Liver (tissue), 9 donors: Measurements from ENCODE around the gene AGPAT3. TPM values are rescaled to one million over a fixed set of nuclear protein-coding genes. Genes with fewer than 3 reads are reported as not detected.

Source experiments
- DNase-seq: peaks from one replicate; pipeline ENCODE4 v3.0.0-alpha.2; 2017; ENCODE audit warnings: low spot score
- H3K27ac ChIP-seq, 2 donors: one replicate each; pipeline ENCODE4 v1.7.0; 2013; ENCODE audit warnings: inconsistent platforms in 2 of 2, low read length in 2 of 2, control low read depth in 1 of 2, low read depth in 1 of 2, mild to moderate bottlenecking in 1 of 2
- H3K27me3 ChIP-seq, 4 donors: one replicate each; pipeline versions ENCODE4 v1.6.1 to v1.7.0; 2013; ENCODE audit warnings: low read length in 3 of 4, inconsistent platforms in 1 of 4, mild to moderate bottlenecking in 1 of 4, moderate library complexity in 1 of 4; ENCODE audit not compliant: control insufficient read depth in 4 of 4, insufficient read depth in 4 of 4
- H3K36me3 ChIP-seq, 4 donors: one replicate each; pipeline versions ENCODE4 v1.6.1 to v1.7.0; 2013; ENCODE audit warnings: low read length in 3 of 4, mild to moderate bottlenecking in 3 of 4, low read depth in 1 of 4, moderate library complexity in 1 of 4; ENCODE audit not compliant: control insufficient read depth in 4 of 4, insufficient read depth in 3 of 4
- H3K4me1 ChIP-seq, 4 donors: one replicate each; pipeline versions ENCODE4 v1.6.1 to v1.7.0; 2013; ENCODE audit warnings: low read length in 3 of 4, mild to moderate bottlenecking in 3 of 4, moderate library complexity in 1 of 4; ENCODE audit not compliant: control insufficient read depth in 4 of 4, insufficient read depth in 4 of 4
- H3K4me3 ChIP-seq, 3 donors: one replicate each; pipeline versions ENCODE4 v1.6.1 to v1.7.0; 2013; ENCODE audit warnings: low read length in 3 of 3, control low read depth in 1 of 3, low read depth in 1 of 3, mild to moderate bottlenecking in 1 of 3
- H3K9ac ChIP-seq, 2 donors: one replicate each; pipeline ENCODE4 v1.7.0; 2013; ENCODE audit warnings: low read length in 2 of 2, mild to moderate bottlenecking in 2 of 2, moderate library complexity in 2 of 2, control low read depth in 1 of 2, low read depth in 1 of 2
- H3K9me3 ChIP-seq, 4 donors: one replicate each; pipeline versions ENCODE4 v1.6.1 to v1.7.0; 2013; ENCODE audit warnings: low read length in 3 of 4; ENCODE audit not compliant: control insufficient read depth in 4 of 4
- EGR1 ChIP-seq, 2 donors: IDR thresholded peaks; 2 replicates each; pipeline ENCODE4 v1.6.1; 2016 to 2018; ENCODE audit warnings: antibody characterized with exemption in 2 of 2, low read depth in 2 of 2
- HNF4A ChIP-seq, 2 donors: conservative IDR thresholded peaks; 2 replicates each; pipeline ENCODE4 v1.6.1; 2016; ENCODE audit warnings: antibody characterized with exemption in 2 of 2, mild to moderate bottlenecking in 2 of 2
- HNF4G ChIP-seq: IDR thresholded peaks from 2 replicates; pipeline ENCODE4 v1.6.1; 2016; ENCODE audit warnings: antibody characterized with exemption
- JUND ChIP-seq, 2 donors: IDR thresholded peaks; 2 replicates each; pipeline ENCODE4 v1.6.1; 2016; ENCODE audit warnings: antibody characterized with exemption in 2 of 2
- NR2F2 ChIP-seq: IDR thresholded peaks from 2 replicates; pipeline ENCODE4 v1.6.1; 2016; ENCODE audit warnings: antibody characterized with exemption
- RAD21 ChIP-seq, 2 donors: IDR thresholded peaks; 2 replicates each; pipeline ENCODE4 v1.6.1; 2016; ENCODE audit warnings: antibody characterized with exemption in 2 of 2, mild to moderate bottlenecking in 2 of 2
- RXRA ChIP-seq, 2 donors: IDR thresholded peaks; 2 replicates each; pipeline ENCODE4 v1.6.1; 2017 to 2018; ENCODE audit warnings: antibody characterized with exemption in 2 of 2, mild to moderate bottlenecking in 1 of 2
- SP1 ChIP-seq: IDR thresholded peaks from 2 replicates; pipeline ENCODE4 v1.6.1; 2018; ENCODE audit warnings: antibody characterized with exemption, mild to moderate bottlenecking
- WGBS: extraction: QIAGEN DNeasy Blood & Tissue Kit; methylation state at CpG from one replicate; pipeline ENCODE4 v1.1.7; 2013; 5-methylcytosine and 5-hydroxymethylcytosine counted together
- polyA plus RNA-seq, 2 donors: library from polyadenylated mRNA; stranded (reverse) in 1 of 2; unstranded in 1 of 2; fragments of 200-250 nt in 1 of 2; fragments of >200 nt in 1 of 2; fragmentation: Nextera tagmentation in 1 of 2; extraction: Ambion mirVana in 1 of 2; gene quantifications; one replicate each; pipeline versions ENCODE4 v1.2.1 to v1.2.3, GENCODE V29; 2013 to 2015
- total RNA-seq, 2 donors: library from RNA; depleted of rRNA; stranded (reverse); fragments of >200 nt; gene quantifications; one replicate each; pipeline ENCODE4 v1.2.3, GENCODE V29; 2014
- TF ChIP-seq, protein P1 (sequence below): IDR thresholded peaks from 2 replicates; pipeline ENCODE4 v1.6.1; 2016; ENCODE audit warnings: antibody characterized with exemption
- donor health status: healthy.
- donor health status: healthy.
- donor health status: healthy.
- donor health status: healthy.
- donor health status: healthy.

Gene AGPAT3
- total and polyA plus RNA-seq, 4 donors = 32.3 to 148 (median 59.8) TPM

DNA sequence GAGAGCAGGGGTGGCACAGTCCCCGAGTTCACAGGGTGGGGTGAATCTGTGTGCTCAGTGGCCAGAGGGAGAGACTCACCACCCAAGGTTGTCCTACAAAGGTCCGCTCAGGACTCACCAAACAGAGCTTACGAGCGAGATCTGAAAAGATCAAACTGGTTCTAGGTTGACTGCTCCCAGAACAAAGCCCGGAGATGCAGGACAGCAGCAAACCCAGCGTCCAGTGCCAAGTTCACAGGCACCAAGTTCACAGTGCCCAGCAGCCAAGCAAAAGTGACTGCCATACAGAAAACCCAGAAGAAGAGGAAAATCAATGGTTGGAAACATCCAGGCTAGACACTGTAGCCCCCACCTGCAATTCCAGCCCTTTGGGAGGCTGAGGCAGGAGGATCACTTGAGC lies 35.7 kb downstream of the AGPAT3 start:
- no peak overlapping the region for H3K4me3 ChIP-seq
- H3K4me1 ChIP-seq = peaks cover 0 to 34% (median 20%) of the 10 kb centered on the region in 4 donors
- 47% methylated on average over 6 of the region's 6 CpGs for WGBS
- no peak for DNase-seq
- H3K9ac ChIP-seq = no peak overlapping the region
- H3K27ac ChIP-seq = no peak overlapping the region
- peaks cover 0 to 2% (median 0%) of the 10 kb centered on the region in 4 donors for H3K36me3 ChIP-seq
- no peaks in the 10 kb centered on the region for H3K27me3 ChIP-seq
- H3K9me3 ChIP-seq = no peaks in the 10 kb centered on the region
- peak; percentile 20 to 25 for TF ChIP-seq RXRA (IDR thresholded peaks at IDR 0.05)
- TF ChIP-seq HNF4A (conservative IDR thresholded peaks at IDR 0.05) = peak in 1 of 2 donors; percentile 22
- TF ChIP-seq RAD21 (IDR thresholded peaks at IDR 0.05) = no peak

GRCh38 chr21:43902441-43902840 lies 37.4 kb downstream of the AGPAT3 start:
- H3K36me3 ChIP-seq = peaks cover 0 to 3% (median 0%) of the 10 kb centered on the region in 4 donors
- no peaks in the 10 kb centered on the region for H3K27me3 ChIP-seq
- H3K9ac ChIP-seq = no peak overlapping the region
- H3K4me3 ChIP-seq = no peak overlapping the region
- WGBS = 57% methylated on average over 6 of the region's 6 CpGs
- TF ChIP-seq, protein P1, sequence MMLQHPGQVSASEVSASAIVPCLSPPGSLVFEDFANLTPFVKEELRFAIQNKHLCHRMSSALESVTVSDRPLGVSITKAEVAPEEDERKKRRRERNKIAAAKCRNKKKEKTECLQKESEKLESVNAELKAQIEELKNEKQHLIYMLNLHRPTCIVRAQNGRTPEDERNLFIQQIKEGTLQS = peak; percentile 21
- no peak for TF ChIP-seq HNF4G
- peak; percentile 68 to 80 for TF ChIP-seq JUND (IDR thresholded peaks at IDR 0.05)
- TF ChIP-seq NR2F2 = peak; percentile 52
- no peak for TF ChIP-seq SP1
- no peak overlapping the region for H3K27ac ChIP-seq
- H3K4me1 ChIP-seq = peaks cover 0 to 30% (median 20%) of the 10 kb centered on the region in 4 donors
- DNase-seq = no peak
- H3K9me3 ChIP-seq = no peaks in the 10 kb centered on the region

DNA sequence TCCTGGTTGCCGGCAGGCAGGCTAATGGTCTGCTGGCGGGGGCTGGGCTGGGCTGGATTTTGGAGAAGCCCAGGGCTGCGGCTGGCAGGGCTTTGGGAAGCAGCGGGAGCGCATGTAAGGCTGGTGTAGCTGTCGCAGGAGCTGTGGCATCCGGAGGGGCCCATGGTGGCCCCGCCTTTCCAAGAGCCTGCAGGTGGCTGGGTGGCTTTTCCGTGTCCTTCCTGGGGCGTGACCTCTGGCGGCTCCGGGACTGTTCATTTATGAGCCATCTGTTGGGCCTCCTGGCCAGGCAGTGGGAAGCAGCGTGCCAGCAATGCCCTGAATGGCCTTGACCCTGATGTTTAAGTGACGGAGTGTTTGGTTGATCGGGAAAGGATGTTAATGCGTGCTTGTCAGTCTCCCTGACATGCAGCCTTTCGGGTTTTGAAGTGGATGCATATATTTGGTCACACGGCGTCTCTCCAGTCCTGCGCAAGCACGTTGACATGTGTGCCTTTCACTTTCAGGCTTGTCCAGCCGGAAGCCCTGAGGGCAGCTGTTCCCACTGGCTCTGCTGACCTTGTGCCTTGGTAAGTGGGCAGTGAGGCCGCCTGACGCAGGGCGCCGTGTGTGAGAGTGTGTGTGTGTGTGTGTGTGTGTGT lies 38.5 kb downstream of the AGPAT3 start:
- WGBS = 61% methylated on average over 26 of the region's 26 CpGs
- Histone ChIP-seq H3K4me1 (peaks cover 0 to 40% (median 24%) of the 10 kb centered on the region in 4 donors), H3K36me3 (peaks cover 0 to 4% (median 0%) of the 10 kb centered on the region in 4 donors), H3K9ac (no peak overlapping the region), H3K27me3 (no peaks in the 10 kb centered on the region), H3K9me3 (no peaks in the 10 kb centered on the region), H3K4me3 (no peak overlapping the region), H3K27ac (peak overlapping the region in 1 of 2 donors; percentile 36)
- TF ChIP-seq RAD21 (IDR thresholded peaks at IDR 0.05) (peak in 1 of 2 donors; percentile 7), HNF4G (no peak), RXRA (IDR thresholded peaks at IDR 0.05) (peak; percentile 27 to 36), SP1 (no peak), HNF4A (conservative IDR thresholded peaks at IDR 0.05) (no peak), NR2F2 (peak; percentile 66)
- no peak for DNase-seq

- Histone ChIP-seq H3K9me3 (no peaks in the 10 kb centered on the region), H3K36me3 (peaks cover 0 to 4% (median 0%) of the 10 kb centered on the region in 4 donors), H3K4me3 (no peak overlapping the region), H3K27ac (no peak overlapping the region), H3K27me3 (no peaks in the 10 kb centered on the region), H3K4me1 (peaks cover 0 to 39% (median 24%) of the 10 kb centered on the region in 4 donors), H3K9ac (no peak overlapping the region)
- TF ChIP-seq RXRA (IDR thresholded peaks at IDR 0.05) (no peak), EGR1 (IDR thresholded peaks at IDR 0.05; ENCODE audit: low read depth in 2 of 2) (no peak), JUND (IDR thresholded peaks at IDR 0.05) (no peak), SP1 (no peak), HNF4A (conservative IDR thresholded peaks at IDR 0.05) (no peak)
- DNase-seq = no peak
- WGBS = 93% methylated on average over 14 of the region's 14 CpGs
Measured at GRCh38 chr21:43904331-43904781, 39.3 kb downstream of the AGPAT3 start.
